ENCODE measurements around the gene MLANA.

DNA sequence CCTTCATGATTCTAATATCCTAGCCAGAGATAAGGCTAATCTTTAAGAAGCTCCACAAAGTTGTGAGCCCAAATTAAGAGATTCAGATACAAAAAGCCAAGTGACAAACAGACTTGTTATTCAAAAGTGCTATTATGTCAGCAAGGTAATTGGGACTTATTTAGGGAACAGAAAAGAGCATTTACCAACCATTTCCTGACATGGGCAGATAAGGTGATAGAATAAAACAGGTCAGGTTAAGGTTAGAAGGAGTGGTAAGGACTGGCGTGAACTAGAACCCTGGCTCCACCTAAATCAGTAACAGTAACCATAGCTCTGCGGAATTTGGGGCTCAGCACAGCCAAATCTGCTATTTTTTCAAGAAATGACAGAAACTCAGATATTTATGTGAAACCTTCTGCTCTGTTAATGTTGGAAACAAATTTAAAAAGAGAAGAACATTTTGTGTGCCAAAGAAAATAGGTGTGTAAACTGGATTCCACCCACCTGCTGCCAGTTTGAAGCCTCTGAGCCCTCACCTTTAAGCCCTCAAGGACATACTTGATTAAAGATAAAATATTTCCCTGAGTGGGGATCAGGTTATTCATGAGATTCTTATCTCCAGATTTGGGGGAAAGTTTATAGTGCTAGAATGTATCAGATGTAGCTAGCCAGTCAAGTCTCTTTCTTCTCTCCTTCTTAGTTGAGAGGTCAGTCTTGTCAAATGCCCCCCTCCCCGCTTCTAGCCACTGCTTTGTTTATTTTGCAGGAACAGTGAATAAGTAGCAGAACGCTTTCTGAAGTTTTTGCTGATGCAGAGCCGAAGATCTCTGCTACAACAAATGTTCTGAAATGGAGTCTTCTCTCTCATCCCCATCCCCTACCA is 47.5 kb upstream of the MLANA start:
- TF ChIP-seq, protein P1, sequence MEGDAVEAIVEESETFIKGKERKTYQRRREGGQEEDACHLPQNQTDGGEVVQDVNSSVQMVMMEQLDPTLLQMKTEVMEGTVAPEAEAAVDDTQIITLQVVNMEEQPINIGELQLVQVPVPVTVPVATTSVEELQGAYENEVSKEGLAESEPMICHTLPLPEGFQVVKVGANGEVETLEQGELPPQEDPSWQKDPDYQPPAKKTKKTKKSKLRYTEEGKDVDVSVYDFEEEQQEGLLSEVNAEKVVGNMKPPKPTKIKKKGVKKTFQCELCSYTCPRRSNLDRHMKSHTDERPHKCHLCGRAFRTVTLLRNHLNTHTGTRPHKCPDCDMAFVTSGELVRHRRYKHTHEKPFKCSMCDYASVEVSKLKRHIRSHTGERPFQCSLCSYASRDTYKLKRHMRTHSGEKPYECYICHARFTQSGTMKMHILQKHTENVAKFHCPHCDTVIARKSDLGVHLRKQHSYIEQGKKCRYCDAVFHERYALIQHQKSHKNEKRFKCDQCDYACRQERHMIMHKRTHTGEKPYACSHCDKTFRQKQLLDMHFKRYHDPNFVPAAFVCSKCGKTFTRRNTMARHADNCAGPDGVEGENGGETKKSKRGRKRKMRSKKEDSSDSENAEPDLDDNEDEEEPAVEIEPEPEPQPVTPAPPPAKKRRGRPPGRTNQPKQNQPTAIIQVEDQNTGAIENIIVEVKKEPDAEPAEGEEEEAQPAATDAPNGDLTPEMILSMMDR (IDR thresholded peaks at IDR 0.05) = no peak
- TF ChIP-seq POLR2A (IDR thresholded peaks at IDR 0.05) = no peak
